ENCODE data around the gene METTL1.

DNA sequence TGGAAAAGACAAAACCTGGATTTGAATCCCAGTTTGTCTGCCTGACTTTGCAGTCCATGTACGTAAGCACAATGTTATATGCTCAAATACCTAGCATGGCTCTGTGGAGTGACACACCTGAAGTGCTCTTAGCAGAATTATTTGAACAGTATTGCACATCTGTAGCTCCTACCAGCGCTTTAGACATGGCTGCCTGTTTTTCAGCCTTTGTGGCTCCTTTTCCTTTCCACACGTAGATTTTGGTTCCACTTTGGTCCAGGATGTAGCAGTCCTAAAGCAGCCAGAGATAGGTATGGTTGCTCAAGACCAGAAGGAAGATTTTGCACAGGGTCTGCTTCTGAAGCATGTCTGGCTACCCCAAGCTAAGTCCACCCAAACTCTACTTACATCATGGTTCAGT lies 37.5 kb upstream of the METTL1 start:
- no peak for TF ChIP-seq POLR2A (IDR thresholded peaks at IDR 0.05)
- TF ChIP-seq, protein P1, sequence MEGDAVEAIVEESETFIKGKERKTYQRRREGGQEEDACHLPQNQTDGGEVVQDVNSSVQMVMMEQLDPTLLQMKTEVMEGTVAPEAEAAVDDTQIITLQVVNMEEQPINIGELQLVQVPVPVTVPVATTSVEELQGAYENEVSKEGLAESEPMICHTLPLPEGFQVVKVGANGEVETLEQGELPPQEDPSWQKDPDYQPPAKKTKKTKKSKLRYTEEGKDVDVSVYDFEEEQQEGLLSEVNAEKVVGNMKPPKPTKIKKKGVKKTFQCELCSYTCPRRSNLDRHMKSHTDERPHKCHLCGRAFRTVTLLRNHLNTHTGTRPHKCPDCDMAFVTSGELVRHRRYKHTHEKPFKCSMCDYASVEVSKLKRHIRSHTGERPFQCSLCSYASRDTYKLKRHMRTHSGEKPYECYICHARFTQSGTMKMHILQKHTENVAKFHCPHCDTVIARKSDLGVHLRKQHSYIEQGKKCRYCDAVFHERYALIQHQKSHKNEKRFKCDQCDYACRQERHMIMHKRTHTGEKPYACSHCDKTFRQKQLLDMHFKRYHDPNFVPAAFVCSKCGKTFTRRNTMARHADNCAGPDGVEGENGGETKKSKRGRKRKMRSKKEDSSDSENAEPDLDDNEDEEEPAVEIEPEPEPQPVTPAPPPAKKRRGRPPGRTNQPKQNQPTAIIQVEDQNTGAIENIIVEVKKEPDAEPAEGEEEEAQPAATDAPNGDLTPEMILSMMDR (IDR thresholded peaks at IDR 0.05), result no peak
- TF ChIP-seq EP300 (IDR thresholded peaks at IDR 0.05), result no peak

All from tibial nerve (tissue), 4 donors.